H1 (cell line): ENCODE results near the gene ISX. TPM values are rescaled to one million over a fixed set of nuclear protein-coding genes. Genes with fewer than 3 reads are reported as not detected.

Experiments
- ATF2 ChIP-seq: IDR thresholded peaks from 2 replicates; pipeline ENCODE4 v1.6.1; 2012; ENCODE audit warnings: low read length, inconsistent platforms
- ATF3 ChIP-seq: IDR thresholded peaks from 2 replicates; pipeline ENCODE4 v1.6.1; 2011; ENCODE audit warnings: low read depth, mild to moderate bottlenecking, low read length; ENCODE audit not compliant: insufficient read depth
- E2F6 ChIP-seq: IDR thresholded peaks from 2 replicates; pipeline ENCODE4 v1.6.1; 2012; ENCODE audit warnings: inconsistent platforms
- polyA plus RNA-seq, 7 experiments: library from polyadenylated mRNA; depleted of rRNA in 3 of 7; stranded (reverse) in 5 of 7; unstranded in 2 of 7; fragments of >200 nt in 5 of 7; fragments of 200-250 nt in 2 of 7; gene quantifications; 1 replicate in 5 of 7; 2 replicates in 1 of 7; 4 replicates in 1 of 7; pipeline versions ENCODE4 v1.2.1 to v1.2.3, GENCODE V29; 2011 to 2013; ENCODE audit warnings: missing spikeins in 2 of 7, mixed read lengths in 2 of 7
- total RNA-seq: library from RNA; stranded (reverse); fragmentation: NEBNext Ultra II Directional; extraction: Animal tissue kit (Norgen Biotek cat#: 25700); gene quantifications from 2 replicates; pipeline ENCODE4 v1.2.1, GENCODE V29; 2021

The ISX gene
- total and polyA plus RNA-seq, 2 of the 8 experiments (the other 6 are each of a cell fraction or from before 2014, with no cell fraction given) = not detected

- TF ChIP-seq E2F6 = no peak
- no peak for TF ChIP-seq ATF2
- TF ChIP-seq ATF3 = no peak
Observed at GRCh38 chr22:35033635-35034296, 32.2 kb upstream of the ISX start (continued).
